Transverse colon (tissue), 4 donors: ENCODE measurements around the gene TAS2R4. TPM values are rescaled to one million over a fixed set of nuclear protein-coding genes. Genes with fewer than 3 reads are reported as not detected.
"Not testable (repeated sequence)": the region's sequence is repeated elsewhere in the genome, so short reads cannot be mapped to it uniquely, and the experiment has no call there.

Experiments used
- DNase-seq: peaks from one replicate; pipeline ENCODE4 v3.0.0-alpha.2; 2019
- H3K27ac ChIP-seq, 4 donors: fragments of 200-600 bp; sonication (generic); 2 replicates each; pipeline ENCODE4 v1.5.1; 2016 to 2018; ENCODE audit warnings: inconsistent platforms in 4 of 4
- H3K27me3 ChIP-seq: fragments of 200-600 bp; sonication (generic); 2 replicates; pipeline ENCODE4 v1.5.1; 2017; ENCODE audit warnings: inconsistent platforms
- H3K36me3 ChIP-seq, 4 donors: fragments of 200-600 bp; sonication (generic); 2 replicates each; pipeline ENCODE4 v1.5.1; 2017 to 2019; ENCODE audit warnings: inconsistent platforms in 4 of 4
- H3K4me1 ChIP-seq, 4 donors: fragments of 200-600 bp; sonication (generic); 2 replicates each; pipeline ENCODE4 v1.5.1; 2017 to 2020; ENCODE audit warnings: inconsistent platforms in 4 of 4
- H3K4me3 ChIP-seq, 4 donors: fragments of 200-600 bp; sonication (generic); 1 replicate in 1 of 4; 2 replicates in 3 of 4; pipeline versions ENCODE4 v1.5.1 to v1.6.1; 2017 to 2019; ENCODE audit warnings: inconsistent platforms in 4 of 4
- H3K9me3 ChIP-seq, 2 donors: fragments of 200-600 bp; sonication (generic); 2 replicates each; pipeline ENCODE4 v1.5.1; 2017 to 2019; ENCODE audit warnings: inconsistent platforms in 2 of 2
- CTCF ChIP-seq, 5 experiments: fragments of 200-600 bp in 3 of 5; fragments of 450-650 bp in 2 of 5; sonication (generic) in 3 of 5; IDR thresholded peaks; 1 replicate in 2 of 5; 2 replicates in 3 of 5; pipeline ENCODE4 v1.5.1; 2016 to 2017; ENCODE audit warnings: antibody characterized with exemption in 5 of 5, inconsistent platforms in 3 of 5, mild to moderate bottlenecking in 2 of 5, moderate library complexity in 1 of 5
- EP300 ChIP-seq: sonication (generic); formaldehyde crosslinking; IDR thresholded peaks from one replicate; pipeline ENCODE4 v1.6.1; 2017; ENCODE audit warnings: antibody characterized with exemption, low read depth
- POLR2A ChIP-seq: fragments of 450-650 bp; IDR thresholded peaks from one replicate; pipeline ENCODE4 v1.6.1; 2016; ENCODE audit warnings: antibody characterized with exemption, mild to moderate bottlenecking, moderate library complexity
- POLR2AphosphoS5 ChIP-seq, 3 donors: sonication (generic); formaldehyde crosslinking; IDR thresholded peaks; one replicate each; pipeline ENCODE4 v1.6.1; 2016; ENCODE audit warnings: antibody characterized with exemption in 3 of 3
- WGBS, 2 donors: methylation state at CpG; one replicate each; pipeline ENCODE4 v1.1.5; 2018; ENCODE audit warnings: low coverage in 1 of 2; 5-methylcytosine and 5-hydroxymethylcytosine counted together
- in situ Hi-C, 4 donors: fragments of 200-750 bp; cut with MboI; loops; one replicate each; pipeline versions ENCODE4 v1.15.0 to v1.15.1; 2017; ENCODE audit warnings: low sequenced_read_pairs in 3 of 4, low pct_ligation_motif_present in 1 of 4, low pct_unique_long_range_greater_than_20kb in 1 of 4
- intact Hi-C: fragments of 100-400 bp; cut with DNase I; formaldehyde crosslinking; loops from one replicate; pipeline ENCODE4 v1.15.1; 2023; ENCODE audit warnings: low total_unique reads
- total RNA-seq, 4 donors: library from RNA; depleted of rRNA; stranded (reverse); fragments of >200 nt; gene quantifications; one replicate each; pipeline ENCODE4 v1.1.0, GENCODE V29; 2016

The TAS2R4 gene
- total RNA-seq, 4 donors from 2014 or later, result 1.2 to 3.5 (median 2.5) TPM

DNA sequence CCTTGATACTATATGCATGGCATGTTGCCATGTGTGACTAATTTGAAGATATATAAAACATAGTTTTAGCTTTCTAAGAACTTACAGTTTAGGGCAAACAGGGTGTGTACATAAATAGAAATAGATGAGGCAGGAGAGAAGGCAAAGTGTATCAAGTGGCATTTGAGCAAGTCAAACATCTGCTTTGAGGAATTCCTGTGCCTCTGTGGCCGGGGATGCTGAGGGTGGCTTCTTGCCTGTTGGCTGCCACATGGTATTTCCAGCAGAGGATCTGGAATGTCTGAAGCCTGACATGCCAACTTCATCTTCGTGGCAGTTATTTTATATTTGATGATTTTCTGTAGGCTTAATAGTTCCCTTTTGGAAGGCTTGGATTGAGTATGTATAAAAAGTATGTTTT lies 32.3 kb upstream of the TAS2R4 start:
- in situ Hi-C loops, result loop anchor here in 1 of 4 donors (10.0 kb wide), 1 partner anchor 79 kb away; no protein-coding TSS in a partner anchor
- DNase-seq, result no peak
- Histone ChIP-seq H3K27me3 (no peaks in the 10 kb centered on the region), H3K4me1 (peaks cover under 1 to 15% (median 6%) of the 10 kb centered on the region in 4 donors), H3K36me3 (peaks cover 0 to 85% (median 37%) of the 10 kb centered on the region in 4 donors), H3K9me3 (no peaks in the 10 kb centered on the region), H3K4me3 (no peak overlapping the region), H3K27ac (no peak overlapping the region)
- intact Hi-C loops, result no loop called here
- WGBS, 2 donors, result 86 to 100% methylated on average over 1 to 2 of the region's 2 CpGs
- TF ChIP-seq POLR2AphosphoS5 (IDR thresholded peaks at IDR 0.05), result no peak
- TF ChIP-seq CTCF (IDR thresholded peaks at IDR 0.05), result no peak
- TF ChIP-seq EP300, result no peak
- no peak for TF ChIP-seq POLR2A

DNA sequence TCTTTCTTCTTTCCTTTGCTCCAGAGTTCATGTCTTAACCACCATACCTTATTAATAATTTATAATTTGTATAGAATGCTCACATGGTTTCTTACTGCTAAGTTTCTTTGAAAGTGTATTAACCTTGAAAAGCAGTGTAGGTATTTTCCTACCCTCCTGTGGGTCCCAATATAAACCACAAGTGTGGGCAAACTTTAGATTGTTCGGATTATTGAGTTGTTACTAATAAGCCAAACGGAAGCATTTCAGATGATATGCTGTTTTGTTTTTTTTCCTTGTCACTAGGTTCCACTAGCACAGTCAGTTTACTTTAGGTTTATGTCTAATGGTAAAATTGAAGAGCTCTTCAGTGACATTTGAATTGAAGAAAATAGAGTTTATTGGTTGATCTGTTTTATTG lies 28.1 kb upstream of the TAS2R4 start:
- in situ Hi-C loops, result loop anchor here in 1 of 4 donors (10.0 kb wide), 1 partner anchor 84 kb away; no protein-coding TSS in a partner anchor

GRCh38 chr7:141751904-141752303 lies 24.6 kb upstream of the TAS2R4 start:
- peaks cover 23 to 29% of the 10 kb centered on the region in 2 donors for H3K9me3 ChIP-seq
- H3K27ac ChIP-seq, intact Hi-C loops, DNase-seq, H3K4me1 ChIP-seq, H3K27me3 ChIP-seq, in situ Hi-C loops, H3K4me3 ChIP-seq: not testable (repeated sequence)
- peaks cover 2 to 79% (median 33%) of the 10 kb centered on the region in 4 donors for H3K36me3 ChIP-seq
- WGBS, 2 donors, result 98% methylated on average over 4 to 10 of the region's 10 CpGs

More for the DNA sequence above, 28.1 kb upstream of the TAS2R4 start:
- no peak overlapping the region for H3K27ac ChIP-seq
- H3K9me3 ChIP-seq, result peaks cover 23 to 29% of the 10 kb centered on the region in 2 donors
- peaks cover 2 to 96% (median 49%) of the 10 kb centered on the region in 4 donors for H3K36me3 ChIP-seq
- no peak for DNase-seq
- no peaks in the 10 kb centered on the region for H3K27me3 ChIP-seq
- 93 to 100% methylated on average over 2 of the region's 2 CpGs for WGBS, 2 donors
- TF ChIP-seq POLR2AphosphoS5 (IDR thresholded peaks at IDR 0.05) (no peak), EP300 (no peak), POLR2A (no peak), CTCF (IDR thresholded peaks at IDR 0.05) (no peak)
- H3K4me1 ChIP-seq, result no peaks in the 10 kb centered on the region
- H3K4me3 ChIP-seq, result no peak overlapping the region
- intact Hi-C loops, result no loop called here

GRCh38 chr7:141752634-141753033 lies 23.8 kb upstream of the TAS2R4 start:
- intact Hi-C loops, result no loop called here

More at GRCh38 chr7:141752634-141753033, 23.8 kb upstream of the TAS2R4 start:
- DNase-seq, result no peak
- Histone ChIP-seq H3K36me3 (peaks cover 2 to 73% (median 35%) of the 10 kb centered on the region in 4 donors), H3K9me3 (peaks cover 23 to 29% of the 10 kb centered on the region in 2 donors), H3K4me3 (no peak overlapping the region), H3K27me3 (no peaks in the 10 kb centered on the region), H3K27ac (no peak overlapping the region), H3K4me1 (no peaks in the 10 kb centered on the region)
- in situ Hi-C loops, result no loop called here
- WGBS, 2 donors, result 97% methylated on average over 5 to 13 of the region's 13 CpGs
- TF ChIP-seq POLR2AphosphoS5 (IDR thresholded peaks at IDR 0.05) (no peak), CTCF (IDR thresholded peaks at IDR 0.05) (peak in 2 of 5 experiments; percentile 9 to 10)
